HepG2 (cell line): ENCODE results near the gene AHCTF1. TPM values are rescaled to one million over a fixed set of nuclear protein-coding genes. Genes with fewer than 3 reads are reported as not detected.
A peak's percentile ranks its signal among the peaks of the same experiment; 100 is the strongest.

Experiments used
- HMG20A ChIP-seq: IDR thresholded peaks from 2 replicates; pipeline ENCODE4 v1.6.1; 2016; ENCODE audit warnings: borderline replicate concordance
- HOXA5 ChIP-seq: sonication (generic); formaldehyde crosslinking; IDR thresholded peaks from 2 replicates; pipeline ENCODE4 v1.4.0; 2020; ENCODE audit warnings: missing genetic modification reagents
- KMT2A ChIP-seq: sonication (generic); formaldehyde crosslinking; IDR thresholded peaks from 2 replicates; pipeline ENCODE4 v1.4.0; 2020; ENCODE audit warnings: missing genetic modification reagents
- MBD4 ChIP-seq: IDR thresholded peaks from 2 replicates; pipeline ENCODE4 v1.6.1; 2012; ENCODE audit warnings: low read length, inconsistent platforms, borderline replicate concordance
- NAIF1 ChIP-seq: sonication (generic); formaldehyde crosslinking; IDR thresholded peaks from 2 replicates; pipeline ENCODE4 v1.5.0; 2020; ENCODE audit warnings: mild to moderate bottlenecking, missing genetic modification reagents, borderline replicate concordance
- NFE2 ChIP-seq: sonication (generic); formaldehyde crosslinking; IDR thresholded peaks from 2 replicates; pipeline ENCODE4 v1.4.0; 2020; ENCODE audit warnings: missing genetic modification reagents
- NFE2L1 ChIP-seq: sonication (generic); formaldehyde crosslinking; IDR thresholded peaks from 2 replicates; pipeline ENCODE4 v1.4.0; 2020; ENCODE audit warnings: missing genetic modification reagents, mild to moderate bottlenecking, borderline replicate concordance
- NFYB ChIP-seq: sonication (generic); formaldehyde crosslinking; IDR thresholded peaks from 2 replicates; pipeline ENCODE4 v1.4.0; 2020; ENCODE audit warnings: missing genetic modification reagents
- SAP130 ChIP-seq: IDR thresholded peaks from 2 replicates; pipeline ENCODE4 v1.6.1; 2016; ENCODE audit warnings: low read depth
- SNAPC2 ChIP-seq: sonication (generic); formaldehyde crosslinking; IDR thresholded peaks from 2 replicates; pipeline ENCODE4 v1.8.1; 2022; ENCODE audit warnings: mild to moderate bottlenecking, missing genetic modification reagents
- STAG1 ChIP-seq: sonication (generic); formaldehyde crosslinking; IDR thresholded peaks from 2 replicates; pipeline ENCODE4 v1.4.0; 2020; ENCODE audit warnings: missing genetic modification reagents
- YEATS4 ChIP-seq: sonication (generic); formaldehyde crosslinking; IDR thresholded peaks from 2 replicates; pipeline ENCODE4 v1.4.0; 2020; ENCODE audit warnings: missing genetic modification reagents, borderline replicate concordance
- YY1 ChIP-seq: IDR thresholded peaks from 2 replicates; pipeline ENCODE4 v1.6.1; 2011; ENCODE audit warnings: low read length, low read depth, moderate library complexity, mild to moderate bottlenecking; ENCODE audit not compliant: insufficient read depth, insufficient replicate concordance
- ZBTB20 ChIP-seq: sonication (generic); formaldehyde crosslinking; IDR thresholded peaks from 2 replicates; pipeline ENCODE4 v1.8.1; 2023; ENCODE audit warnings: missing genetic modification reagents, low read depth, mild to moderate bottlenecking, borderline replicate concordance
- ZNF34 ChIP-seq: sonication (generic); formaldehyde crosslinking; IDR thresholded peaks from 2 replicates; pipeline ENCODE4 v1.4.0; 2020; ENCODE audit warnings: mild to moderate bottlenecking, missing genetic modification reagents, borderline replicate concordance
- ZNF383 ChIP-seq: sonication (generic); formaldehyde crosslinking; IDR thresholded peaks from 2 replicates; pipeline ENCODE4 v1.4.0; 2020; ENCODE audit warnings: missing genetic modification reagents, mild to moderate bottlenecking, borderline replicate concordance
- ZNF44 ChIP-seq: sonication (generic); formaldehyde crosslinking; IDR thresholded peaks from 2 replicates; pipeline ENCODE4 v1.5.1; 2020; ENCODE audit warnings: mild to moderate bottlenecking, missing genetic modification reagents
- ZNF484 ChIP-seq: sonication (generic); formaldehyde crosslinking; IDR thresholded peaks from 2 replicates; pipeline ENCODE4 v1.5.1; 2020; ENCODE audit warnings: mild to moderate bottlenecking, low read depth, missing genetic modification reagents, borderline replicate concordance
- ZNF749 ChIP-seq: sonication (generic); formaldehyde crosslinking; IDR thresholded peaks from 2 replicates; pipeline ENCODE4 v1.8.0; 2022; ENCODE audit warnings: mild to moderate bottlenecking, missing genetic modification reagents, moderate library complexity, borderline replicate concordance
- ZNF782 ChIP-seq: sonication (generic); formaldehyde crosslinking; IDR thresholded peaks from 2 replicates; pipeline ENCODE4 v1.4.0; 2020; ENCODE audit warnings: missing genetic modification reagents, mild to moderate bottlenecking, borderline replicate concordance
- ZSCAN20 ChIP-seq: sonication (generic); formaldehyde crosslinking; IDR thresholded peaks from 2 replicates; pipeline ENCODE4 v1.4.0; 2020; ENCODE audit warnings: missing genetic modification reagents, mild to moderate bottlenecking, borderline replicate concordance
- ZSCAN22 ChIP-seq: sonication (generic); formaldehyde crosslinking; IDR thresholded peaks from 2 replicates; pipeline ENCODE4 v1.4.0; 2020; ENCODE audit warnings: mild to moderate bottlenecking, missing genetic modification reagents
- polyA plus RNA-seq, 8 experiments: library from polyadenylated mRNA; depleted of rRNA in 3 of 8; stranded (reverse) in 7 of 8; unstranded in 1 of 8; fragments of >200 nt; fragmentation: Illumina TruSeq in 4 of 8; extraction: Trizol in 4 of 8; gene quantifications; 2 replicates each; pipeline versions ENCODE4 v1.2.1 to v1.2.3, GENCODE V29; 2011 to 2016; ENCODE audit warnings: low read depth in 4 of 8, missing spikeins in 1 of 8, mixed read lengths in 1 of 8; ENCODE audit not compliant: insufficient read depth in 1 of 8
- total RNA-seq, 5 experiments: library from RNA; depleted of rRNA; stranded (reverse); fragments of >200 nt; fragmentation: Illumina TruSeq; extraction: Trizol; gene quantifications; 2 replicates each; pipeline ENCODE4 v1.2.3, GENCODE V29; 2016; ENCODE audit warnings: low read depth in 1 of 5
- TF ChIP-seq, protein P1 (sequence below): sonication (generic); formaldehyde crosslinking; IDR thresholded peaks from 2 replicates; pipeline ENCODE4 v1.9.0; 2022; ENCODE audit warnings: missing genetic modification reagents, mild to moderate bottlenecking, borderline replicate concordance
- TF ChIP-seq, protein P2 (sequence below): sonication (generic); formaldehyde crosslinking; IDR thresholded peaks from 2 replicates; pipeline ENCODE4; 2020; ENCODE audit warnings: missing genetic modification reagents, mild to moderate bottlenecking, borderline replicate concordance
- TF ChIP-seq, protein P3 (sequence below): IDR thresholded peaks from 2 replicates; pipeline ENCODE4 v1.6.1; 2016; ENCODE audit warnings: missing compliant biosample characterization, missing genetic modification reagents, borderline replicate concordance

The AHCTF1 gene
- total and polyA plus RNA-seq, 2 of the 13 experiments (the other 11 are each of a cell fraction or from before 2014, with no cell fraction given), result 16.6 to 45.9 TPM

DNA sequence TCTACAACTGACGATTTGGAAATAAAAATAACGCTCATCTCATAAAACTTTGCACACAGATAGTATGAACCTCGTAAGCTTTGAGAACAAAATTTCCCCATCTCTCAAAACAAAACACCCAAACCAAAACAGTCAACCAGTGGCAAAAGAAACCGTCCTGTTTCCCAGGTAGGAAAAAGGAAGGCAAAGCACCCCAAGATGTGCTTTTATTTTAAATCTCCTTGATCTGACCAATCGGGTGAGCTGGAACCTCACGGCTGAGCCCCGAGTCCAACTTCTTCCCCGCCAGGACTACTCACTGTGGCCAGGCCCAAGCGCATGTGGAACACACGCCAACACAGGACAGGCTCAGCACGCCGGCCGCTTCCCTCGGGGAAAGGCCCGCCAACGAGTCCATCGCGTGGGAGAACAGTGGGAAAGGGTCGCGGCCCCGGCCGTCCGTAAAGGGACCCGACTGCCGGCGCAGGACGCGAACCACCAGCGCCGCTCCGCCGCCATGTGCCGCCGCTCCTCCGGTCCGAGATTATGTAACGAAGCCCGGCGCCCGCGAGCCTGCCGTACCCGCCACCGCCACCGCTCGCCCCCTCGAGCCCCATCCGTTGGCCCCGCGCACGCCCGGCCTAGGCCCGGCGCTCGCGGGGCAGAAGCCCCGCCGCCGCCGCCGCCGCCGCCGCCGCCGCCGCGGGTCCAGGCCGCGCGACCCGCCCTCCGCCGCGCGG, 759 bp downstream of the AHCTF1 start (continued):
- 0 out of 2 replicates have a peak, but pooled peaks have one; percentile 7 for TF ChIP-seq ZSCAN22
- TF ChIP-seq, protein P1, sequence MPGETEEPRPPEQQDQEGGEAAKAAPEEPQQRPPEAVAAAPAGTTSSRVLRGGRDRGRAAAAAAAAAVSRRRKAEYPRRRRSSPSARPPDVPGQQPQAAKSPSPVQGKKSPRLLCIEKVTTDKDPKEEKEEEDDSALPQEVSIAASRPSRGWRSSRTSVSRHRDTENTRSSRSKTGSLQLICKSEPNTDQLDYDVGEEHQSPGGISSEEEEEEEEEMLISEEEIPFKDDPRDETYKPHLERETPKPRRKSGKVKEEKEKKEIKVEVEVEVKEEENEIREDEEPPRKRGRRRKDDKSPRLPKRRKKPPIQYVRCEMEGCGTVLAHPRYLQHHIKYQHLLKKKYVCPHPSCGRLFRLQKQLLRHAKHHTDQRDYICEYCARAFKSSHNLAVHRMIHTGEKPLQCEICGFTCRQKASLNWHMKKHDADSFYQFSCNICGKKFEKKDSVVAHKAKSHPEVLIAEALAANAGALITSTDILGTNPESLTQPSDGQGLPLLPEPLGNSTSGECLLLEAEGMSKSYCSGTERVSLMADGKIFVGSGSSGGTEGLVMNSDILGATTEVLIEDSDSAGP, result no peak; the same call in 1 of the 2 replicates
- no peak for TF ChIP-seq ZNF383 (CRISPR knock-in tag)
- no peak for TF ChIP-seq HMG20A
- no peak for TF ChIP-seq NAIF1
- TF ChIP-seq SAP130, result peak; percentile 52; the same call in 1 of the 2 replicates
- TF ChIP-seq KMT2A, result peak; percentile 63; the same call in 1 of the 2 replicates
- TF ChIP-seq ZBTB20 (CRISPR knock-in tag), result no peak
- TF ChIP-seq YY1, result peak; percentile 35
- peak; percentile 67 for TF ChIP-seq YEATS4 (CRISPR knock-in tag)
- TF ChIP-seq ZNF34 (CRISPR knock-in tag), result no peak
- no peak for TF ChIP-seq SNAPC2 (CRISPR knock-in tag)
- TF ChIP-seq ZNF484, result 0 out of 2 replicates have a peak, but pooled peaks have one; percentile 22
- TF ChIP-seq, protein P2, sequence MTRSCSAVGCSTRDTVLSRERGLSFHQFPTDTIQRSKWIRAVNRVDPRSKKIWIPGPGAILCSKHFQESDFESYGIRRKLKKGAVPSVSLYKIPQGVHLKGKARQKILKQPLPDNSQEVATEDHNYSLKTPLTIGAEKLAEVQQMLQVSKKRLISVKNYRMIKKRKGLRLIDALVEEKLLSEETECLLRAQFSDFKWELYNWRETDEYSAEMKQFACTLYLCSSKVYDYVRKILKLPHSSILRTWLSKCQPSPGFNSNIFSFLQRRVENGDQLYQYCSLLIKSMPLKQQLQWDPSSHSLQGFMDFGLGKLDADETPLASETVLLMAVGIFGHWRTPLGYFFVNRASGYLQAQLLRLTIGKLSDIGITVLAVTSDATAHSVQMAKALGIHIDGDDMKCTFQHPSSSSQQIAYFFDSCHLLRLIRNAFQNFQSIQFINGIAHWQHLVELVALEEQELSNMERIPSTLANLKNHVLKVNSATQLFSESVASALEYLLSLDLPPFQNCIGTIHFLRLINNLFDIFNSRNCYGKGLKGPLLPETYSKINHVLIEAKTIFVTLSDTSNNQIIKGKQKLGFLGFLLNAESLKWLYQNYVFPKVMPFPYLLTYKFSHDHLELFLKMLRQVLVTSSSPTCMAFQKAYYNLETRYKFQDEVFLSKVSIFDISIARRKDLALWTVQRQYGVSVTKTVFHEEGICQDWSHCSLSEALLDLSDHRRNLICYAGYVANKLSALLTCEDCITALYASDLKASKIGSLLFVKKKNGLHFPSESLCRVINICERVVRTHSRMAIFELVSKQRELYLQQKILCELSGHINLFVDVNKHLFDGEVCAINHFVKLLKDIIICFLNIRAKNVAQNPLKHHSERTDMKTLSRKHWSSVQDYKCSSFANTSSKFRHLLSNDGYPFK, result no peak
- TF ChIP-seq NFE2L1 (CRISPR knock-in tag), result no peak
- no peak for TF ChIP-seq MBD4
- no peak for TF ChIP-seq ZSCAN20
- TF ChIP-seq ZNF44 (CRISPR knock-in tag), result no peak
- TF ChIP-seq NFE2 (CRISPR knock-in tag), result no peak
- TF ChIP-seq ZNF749 (CRISPR knock-in tag), result no peak
- 0 out of 2 replicates have a peak, but pooled peaks have one; percentile 25 for TF ChIP-seq NFYB (CRISPR knock-in tag)
- peak; percentile 57; the same call in 1 of the 2 replicates for TF ChIP-seq HOXA5 (CRISPR knock-in tag)
- TF ChIP-seq, protein P3, sequence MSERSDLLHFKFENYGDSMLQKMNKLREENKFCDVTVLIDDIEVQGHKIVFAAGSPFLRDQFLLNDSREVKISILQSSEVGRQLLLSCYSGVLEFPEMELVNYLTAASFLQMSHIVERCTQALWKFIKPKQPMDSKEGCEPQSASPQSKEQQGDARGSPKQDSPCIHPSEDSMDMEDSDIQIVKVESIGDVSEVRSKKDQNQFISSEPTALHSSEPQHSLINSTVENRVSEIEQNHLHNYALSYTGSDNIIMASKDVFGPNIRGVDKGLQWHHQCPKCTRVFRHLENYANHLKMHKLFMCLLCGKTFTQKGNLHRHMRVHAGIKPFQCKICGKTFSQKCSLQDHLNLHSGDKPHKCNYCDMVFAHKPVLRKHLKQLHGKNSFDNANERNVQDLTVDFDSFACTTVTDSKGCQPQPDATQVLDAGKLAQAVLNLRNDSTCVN, result 0 out of 2 replicates have a peak, but pooled peaks have one; percentile 33
- TF ChIP-seq STAG1 (CRISPR knock-in tag), result no peak
- no peak for TF ChIP-seq ZNF782
